RWPE1 (cell line): Measurements from ENCODE around the gene CDH13.
A peak's percentile ranks its signal among the peaks of the same experiment; 100 is the strongest.

Source experiments
- CTCF ChIA-PET: fragments of 350-600 bp; sonication (Branson Sonifier 250); formaldehyde crosslinking; extraction: SDS; loops from one replicate; lab custom pipeline; 2021; lab: Yijun Ruan, JAX
- POLR2A ChIA-PET: fragments of 400-600 bp; formaldehyde crosslinking; extraction: SDS; loops from one replicate; lab custom pipeline; 2020; ENCODE audit warnings: antibody characterized with exemption; ENCODE audit not compliant: low non-redundant PET; lab: Yijun Ruan, JAX
- DNase-seq: peaks from one replicate; pipeline ENCODE4 v3.0.0; 2012; ENCODE audit warnings: low spot score
- H3K27ac ChIP-seq: fragments of 450-650 bp; 2 replicates; pipeline ENCODE4 v1.5.1; 2017
- CTCF ChIP-seq: fragments of 450-650 bp; conservative IDR thresholded peaks from 2 replicates; pipeline ENCODE4 v1.5.1; 2017; ENCODE audit warnings: low read depth, mild to moderate bottlenecking

Gene CDH13

GRCh38 chr16:83532634-83533033, 905.9 kb downstream of the CDH13 start:
- no peak for TF ChIP-seq CTCF
- no peak for DNase-seq
- ChIA-PET POLR2A (interaction anchor here (0.6 kb wide), 1 partner anchor 315 kb away, joined by 7 read pairs; no protein-coding TSS in a partner anchor), CTCF (no interaction called here)
- H3K27ac ChIP-seq, result peak overlapping the region; percentile 58

GRCh38 chr16:83533193-83533592, 906.4 kb downstream of the CDH13 start:
- POLR2A ChIA-PET, result interaction anchor here (0.6 kb wide), 1 partner anchor 315 kb away, joined by 7 read pairs; no protein-coding TSS in a partner anchor
- DNase-seq, result peak; percentile 77
- TF ChIP-seq CTCF, result no peak
- CTCF ChIA-PET, result no interaction called here
- H3K27ac ChIP-seq, result peak overlapping the region; percentile 58

- ChIA-PET CTCF (no interaction called here), POLR2A (no interaction called here)
- no peak for TF ChIP-seq CTCF
- DNase-seq, result no peak
- H3K27ac ChIP-seq, result no peak overlapping the region
Measured at GRCh38 chr16:83538707-83539106, 911.9 kb downstream of the CDH13 start.

GRCh38 chr16:83539736-83540490, 913.1 kb downstream of the CDH13 start:
- CTCF ChIA-PET, result no interaction called here
- POLR2A ChIA-PET, result no interaction called here
- H3K27ac ChIP-seq, result no peak overlapping the region
- DNase-seq, result no peak
- TF ChIP-seq CTCF, result no peak

GRCh38 chr16:83541231-83541630, 914.5 kb downstream of the CDH13 start:
- DNase-seq, result no peak
- CTCF ChIA-PET, result interaction anchor here (0.7 kb wide), 1 partner anchor 917 kb away, joined by 3 read pairs; no protein-coding TSS in a partner anchor
- no peak for TF ChIP-seq CTCF
- POLR2A ChIA-PET, result no interaction called here
- no peak overlapping the region for H3K27ac ChIP-seq

GRCh38 chr16:83542491-83542890, 915.7 kb downstream of the CDH13 start:
- TF ChIP-seq CTCF, result no peak
- POLR2A ChIA-PET, result no interaction called here
- CTCF ChIA-PET, result interaction anchor here (0.7 kb wide), 1 partner anchor 1654 kb away, joined by 3 read pairs; no protein-coding TSS in a partner anchor
- H3K27ac ChIP-seq, result no peak overlapping the region
- DNase-seq, result no peak
